LNCAP (cell line): ENCODE results near the gene CTCF.
A peak's percentile ranks its signal among the peaks of the same experiment; 100 is the strongest.

Source experiments
- TF ChIP-seq, protein P1 (sequence below): fragments of 450-650 bp; IDR thresholded peaks from 2 replicates; pipeline ENCODE4 v1.5.1; 2017; ENCODE audit warnings: mild to moderate bottlenecking

CTCF gene

DNA sequence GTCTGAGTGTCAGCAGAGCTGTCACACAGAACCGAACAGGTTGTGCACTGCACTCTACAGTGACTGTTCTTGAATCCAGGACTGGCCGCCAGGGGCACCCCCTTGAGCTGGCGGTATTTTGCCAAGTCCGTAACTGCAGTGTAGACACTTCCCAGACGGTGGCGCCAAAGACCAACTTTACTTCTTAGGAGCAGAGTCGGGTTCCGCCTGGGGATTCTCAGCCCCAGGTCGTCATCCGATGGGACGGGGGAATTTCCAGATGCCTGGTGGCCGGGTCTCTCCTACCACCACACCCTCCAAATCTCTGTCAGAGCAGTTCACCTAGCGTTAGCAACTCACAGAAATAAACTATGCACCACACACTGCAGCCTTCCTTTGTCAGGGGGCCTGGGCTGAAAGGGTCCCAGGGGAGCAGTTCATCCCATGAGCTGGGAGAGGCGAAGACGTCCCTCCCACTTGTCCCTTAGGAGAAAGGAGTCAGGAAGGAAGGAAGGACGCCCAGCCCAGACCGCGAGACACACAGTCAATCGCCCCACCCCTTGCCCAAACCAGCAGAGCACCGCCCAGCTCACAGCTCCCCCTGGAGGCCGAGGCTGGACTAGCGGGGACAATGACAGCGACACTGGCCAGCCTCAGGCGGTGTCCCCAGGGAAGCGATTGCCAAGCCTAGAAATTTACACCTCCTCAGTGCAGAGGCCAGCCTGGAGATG is 41.1 kb upstream of the CTCF start:
- TF ChIP-seq, protein P1, sequence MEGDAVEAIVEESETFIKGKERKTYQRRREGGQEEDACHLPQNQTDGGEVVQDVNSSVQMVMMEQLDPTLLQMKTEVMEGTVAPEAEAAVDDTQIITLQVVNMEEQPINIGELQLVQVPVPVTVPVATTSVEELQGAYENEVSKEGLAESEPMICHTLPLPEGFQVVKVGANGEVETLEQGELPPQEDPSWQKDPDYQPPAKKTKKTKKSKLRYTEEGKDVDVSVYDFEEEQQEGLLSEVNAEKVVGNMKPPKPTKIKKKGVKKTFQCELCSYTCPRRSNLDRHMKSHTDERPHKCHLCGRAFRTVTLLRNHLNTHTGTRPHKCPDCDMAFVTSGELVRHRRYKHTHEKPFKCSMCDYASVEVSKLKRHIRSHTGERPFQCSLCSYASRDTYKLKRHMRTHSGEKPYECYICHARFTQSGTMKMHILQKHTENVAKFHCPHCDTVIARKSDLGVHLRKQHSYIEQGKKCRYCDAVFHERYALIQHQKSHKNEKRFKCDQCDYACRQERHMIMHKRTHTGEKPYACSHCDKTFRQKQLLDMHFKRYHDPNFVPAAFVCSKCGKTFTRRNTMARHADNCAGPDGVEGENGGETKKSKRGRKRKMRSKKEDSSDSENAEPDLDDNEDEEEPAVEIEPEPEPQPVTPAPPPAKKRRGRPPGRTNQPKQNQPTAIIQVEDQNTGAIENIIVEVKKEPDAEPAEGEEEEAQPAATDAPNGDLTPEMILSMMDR: peak; percentile 88

DNA sequence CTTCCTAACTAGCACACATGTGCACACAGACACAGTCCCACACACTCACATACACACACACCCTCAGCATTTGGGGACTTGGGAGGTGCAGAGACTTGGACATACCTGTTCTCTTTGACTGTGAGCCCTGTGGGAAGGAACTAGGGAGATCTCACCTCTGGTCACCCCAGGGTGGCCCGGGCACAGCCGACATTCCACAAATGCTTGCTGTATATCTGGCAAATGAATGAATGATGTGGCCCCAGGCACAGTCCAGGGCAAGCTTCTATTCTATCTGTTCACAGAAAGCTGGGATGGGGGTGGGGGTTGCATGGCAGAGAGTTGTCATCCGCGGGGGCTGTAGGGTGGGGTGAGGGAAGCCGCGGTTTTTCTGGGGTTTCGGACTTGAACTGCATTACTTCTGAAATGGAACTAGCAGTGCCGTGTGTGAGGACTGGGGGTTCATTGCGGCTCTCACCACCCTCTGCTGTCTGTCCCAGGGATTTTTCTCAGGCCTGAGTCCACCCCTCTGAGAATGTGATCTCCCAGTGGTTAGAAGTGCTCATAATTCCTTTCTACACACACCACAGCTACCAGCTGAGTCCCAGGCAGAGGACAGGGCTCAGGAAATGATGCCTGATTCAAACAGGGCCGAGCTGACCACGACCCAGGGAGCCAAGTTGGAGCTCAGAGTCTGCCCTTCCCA is 37.0 kb upstream of the CTCF start:
- TF ChIP-seq, protein P1: no peak

DNA sequence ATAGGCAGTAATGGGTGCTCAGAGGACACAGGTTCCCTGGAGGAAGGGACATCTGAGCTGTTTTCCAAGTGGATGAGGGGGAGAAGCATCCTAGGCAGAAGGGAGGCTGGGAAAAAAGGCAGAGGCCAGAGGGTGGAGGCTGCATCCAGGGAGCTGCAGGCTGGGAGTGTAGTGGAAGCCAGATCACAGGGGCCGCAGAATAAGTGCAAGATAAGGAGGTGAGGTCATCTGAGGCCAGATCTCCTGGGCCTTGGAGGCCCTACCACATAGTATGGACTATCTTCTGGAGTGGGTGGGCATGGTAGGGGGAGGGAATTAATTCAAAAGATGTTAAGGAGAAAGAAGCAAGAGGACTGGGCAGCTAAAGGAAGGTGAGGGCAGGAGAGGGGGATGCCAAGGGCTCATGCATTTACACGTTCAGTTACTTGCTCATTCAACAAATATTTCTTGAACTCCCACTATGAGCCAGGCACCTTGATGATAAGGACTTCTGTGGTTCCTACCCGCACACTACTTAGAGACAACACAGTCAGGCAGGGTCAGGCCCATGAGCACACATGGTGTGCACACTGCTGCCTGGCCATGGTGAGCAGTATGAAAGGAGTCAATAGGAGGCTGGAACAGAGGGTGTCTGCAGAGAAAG is 36.1 kb upstream of the CTCF start:
- TF ChIP-seq, protein P1: no peak

DNA sequence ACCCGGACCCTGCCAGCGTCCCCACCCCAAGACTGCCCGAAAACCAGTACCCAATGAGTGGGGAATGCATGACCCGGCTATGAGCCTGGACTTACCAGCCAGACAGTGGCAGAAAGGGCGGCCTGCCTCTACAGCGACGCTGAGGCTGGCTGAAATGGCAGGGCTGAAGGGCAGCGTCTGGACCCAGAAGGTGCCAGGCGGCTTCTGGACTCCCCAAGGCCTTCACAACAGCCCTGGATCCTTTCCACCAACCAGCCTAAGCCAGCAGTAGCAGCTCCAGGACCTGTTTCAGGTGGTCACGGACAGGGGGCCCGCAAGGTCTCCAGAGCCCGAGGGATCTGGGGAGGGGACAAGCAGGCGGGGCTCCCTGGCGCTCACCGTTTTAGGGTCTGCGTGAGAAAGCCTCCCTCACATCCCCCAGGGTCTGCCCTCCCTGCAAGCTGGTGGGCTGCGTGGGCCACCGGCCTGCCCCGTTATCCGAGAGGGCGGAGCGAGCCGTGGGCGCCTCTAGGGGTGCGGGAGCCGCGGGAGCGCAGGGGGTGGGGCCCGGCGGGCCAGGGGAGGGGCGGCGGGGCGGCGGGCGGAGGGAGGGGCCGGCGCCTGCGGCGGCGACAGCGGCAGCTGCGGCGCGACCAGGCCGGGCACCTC is 34.0 kb upstream of the CTCF start, which contains the start of gene RIPOR1:
Gene RIPOR1 (plus strand): TSS at position 608 of the 648 bp plus-strand sequence. CDS start 9,618 bp downstream, outside the sequence.
- TF ChIP-seq, protein P1: no peak

DNA sequence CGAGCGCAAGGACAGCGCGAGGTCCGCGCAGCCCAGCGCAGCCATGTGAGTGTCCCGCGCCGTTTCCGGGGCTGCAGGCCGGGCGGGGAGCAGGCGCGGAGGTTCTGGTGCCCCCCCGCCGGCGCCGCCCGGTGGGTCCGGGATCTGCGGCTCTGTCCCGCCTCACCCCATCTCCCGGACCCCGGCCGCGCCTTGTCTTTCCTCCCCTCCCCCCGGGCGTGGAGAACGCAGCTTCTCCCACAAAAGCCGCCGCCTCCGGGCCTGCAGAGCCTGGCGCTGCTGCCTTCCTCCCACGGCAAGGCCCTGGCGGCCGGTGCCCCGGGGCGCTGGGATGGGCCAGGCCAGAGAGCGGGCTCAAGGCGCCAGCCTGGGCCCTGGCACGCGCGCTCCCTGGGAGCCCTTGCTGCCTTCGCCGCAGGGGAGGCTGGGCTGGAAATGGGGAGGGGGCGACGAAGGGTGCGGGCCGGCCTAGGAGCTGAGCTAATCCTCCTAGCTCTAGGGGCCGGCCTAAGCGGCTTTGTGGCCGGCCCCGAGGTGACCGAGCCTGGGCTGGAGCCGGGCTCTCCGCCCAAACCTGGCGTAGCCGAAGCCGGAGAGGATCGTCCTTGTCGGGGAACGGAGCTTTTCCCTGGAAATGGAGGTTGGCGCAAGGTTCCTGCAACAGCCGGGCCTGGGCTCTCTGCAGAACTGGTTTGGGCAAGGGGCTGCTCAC is 33.3 kb upstream of the CTCF start:
- TF ChIP-seq, protein P1: no peak

DNA sequence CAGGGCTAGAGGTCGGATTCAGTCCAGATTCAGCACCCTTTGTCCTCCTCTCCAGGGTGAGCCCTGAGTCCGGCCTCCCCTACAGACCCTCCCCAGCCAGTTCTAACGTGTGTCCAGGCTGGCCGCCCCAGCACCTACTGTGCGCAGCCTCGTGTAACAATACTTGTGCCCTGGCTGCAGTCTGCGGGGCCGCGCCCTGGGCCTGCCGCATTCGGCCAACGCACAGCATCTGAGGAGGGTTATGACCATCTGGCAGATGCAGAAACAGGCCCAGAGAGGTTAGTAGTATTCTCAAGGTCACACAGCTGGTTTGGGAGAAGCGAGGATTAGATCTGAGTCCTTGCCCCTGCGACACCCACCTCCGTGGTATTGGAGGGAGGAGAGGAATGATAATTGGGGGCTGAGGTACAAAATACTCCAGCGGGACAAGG is 32.7 kb upstream of the CTCF start:
- TF ChIP-seq, protein P1: no peak
